ENCODE results near the gene HDGF. TPM values are rescaled to one million over a fixed set of nuclear protein-coding genes. Genes with fewer than 3 reads are reported as not detected.

HDGF gene
- total and polyA plus RNA-seq, 12 donors, result 69.8 to 202 (median 144) TPM

DNA sequence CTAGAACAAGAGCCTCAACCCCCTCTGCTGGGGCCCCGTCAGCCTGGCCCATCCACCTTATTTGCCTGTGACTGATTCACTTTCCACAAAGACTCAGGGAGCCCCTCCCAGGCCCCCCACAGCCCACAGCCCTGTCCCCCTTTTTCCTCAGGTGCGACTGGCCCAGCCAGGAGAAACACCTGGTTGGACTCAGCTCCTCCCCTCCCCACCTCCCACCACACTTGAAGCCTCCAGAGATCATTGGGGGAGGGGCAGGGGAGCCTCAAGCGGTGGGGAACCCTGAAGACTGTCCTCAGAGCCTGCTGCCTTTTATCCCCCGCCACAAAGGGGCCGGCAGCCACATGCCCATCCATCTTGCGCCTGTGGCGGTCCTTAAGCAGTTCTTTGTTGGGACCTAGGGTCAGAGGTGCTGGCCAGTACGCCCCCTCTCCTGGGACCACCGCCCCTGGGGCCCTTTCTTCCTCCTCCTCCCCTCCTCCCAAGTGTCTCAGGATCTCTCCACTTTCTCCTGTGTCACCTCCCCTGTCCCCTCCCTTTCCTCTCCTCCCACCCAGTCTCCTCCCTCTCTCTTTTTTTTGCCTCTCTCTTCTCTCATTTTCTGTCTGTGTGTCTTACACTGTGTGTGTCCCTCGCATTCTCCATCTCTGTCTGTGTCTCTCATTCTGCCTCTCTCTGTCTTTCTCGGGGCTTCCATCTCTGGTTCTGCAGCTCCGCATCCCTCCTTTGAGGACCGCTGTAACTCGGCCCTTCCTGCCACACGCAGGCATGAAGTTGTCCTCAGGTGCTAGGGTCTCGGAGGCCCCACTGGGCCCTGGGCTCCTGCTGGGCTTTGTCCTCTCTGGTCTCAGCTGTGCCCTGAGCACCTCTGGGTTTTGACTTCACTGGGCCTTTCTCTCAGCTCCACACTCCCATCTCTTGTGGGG, 58.3 kb downstream of the HDGF start:
- no peak overlapping the region for H3K4me3 ChIP-seq
- no peak overlapping the region for H3K27ac ChIP-seq
- 56 to 57% methylated on average over 16 of the region's 16 CpGs for WGBS, 2 donors
- ATAC-seq (peak in 1 of 8 donors; percentile 11), DNase-seq (no peak)
- intact Hi-C loops (cut with DNase I), result loop anchor here in 8 of 10 donors (10.0 kb wide), 5 partner anchors 58 to 232 kb away; partner anchors contain the start of genes NTRK1 (in 3 of the 8), INSRR (in 1 of the 8) and LRRC71 (in 1 of the 8)
- TF ChIP-seq, protein P1, sequence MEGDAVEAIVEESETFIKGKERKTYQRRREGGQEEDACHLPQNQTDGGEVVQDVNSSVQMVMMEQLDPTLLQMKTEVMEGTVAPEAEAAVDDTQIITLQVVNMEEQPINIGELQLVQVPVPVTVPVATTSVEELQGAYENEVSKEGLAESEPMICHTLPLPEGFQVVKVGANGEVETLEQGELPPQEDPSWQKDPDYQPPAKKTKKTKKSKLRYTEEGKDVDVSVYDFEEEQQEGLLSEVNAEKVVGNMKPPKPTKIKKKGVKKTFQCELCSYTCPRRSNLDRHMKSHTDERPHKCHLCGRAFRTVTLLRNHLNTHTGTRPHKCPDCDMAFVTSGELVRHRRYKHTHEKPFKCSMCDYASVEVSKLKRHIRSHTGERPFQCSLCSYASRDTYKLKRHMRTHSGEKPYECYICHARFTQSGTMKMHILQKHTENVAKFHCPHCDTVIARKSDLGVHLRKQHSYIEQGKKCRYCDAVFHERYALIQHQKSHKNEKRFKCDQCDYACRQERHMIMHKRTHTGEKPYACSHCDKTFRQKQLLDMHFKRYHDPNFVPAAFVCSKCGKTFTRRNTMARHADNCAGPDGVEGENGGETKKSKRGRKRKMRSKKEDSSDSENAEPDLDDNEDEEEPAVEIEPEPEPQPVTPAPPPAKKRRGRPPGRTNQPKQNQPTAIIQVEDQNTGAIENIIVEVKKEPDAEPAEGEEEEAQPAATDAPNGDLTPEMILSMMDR (IDR thresholded peaks at IDR 0.05), result no peak
- no peaks in the 10 kb centered on the region for H3K36me3 ChIP-seq
- peaks cover 0 to 26% (median 17%) of the 10 kb centered on the region in 9 donors for H3K4me1 ChIP-seq
- no peaks in the 10 kb centered on the region for H3K9me3 ChIP-seq
- H3K27me3 ChIP-seq, result peaks cover 0 to 62% (median 40%) of the 10 kb centered on the region in 7 donors

- Histone ChIP-seq H3K4me1 (peaks cover 0 to 26% (median 17%) of the 10 kb centered on the region in 9 donors), H3K4me3 (no peak overlapping the region), H3K36me3 (no peaks in the 10 kb centered on the region), H3K27ac (no peak overlapping the region), H3K27me3 (peaks cover 0 to 68% (median 46%) of the 10 kb centered on the region in 7 donors), H3K9me3 (no peaks in the 10 kb centered on the region)
- ATAC-seq, result no peak
- intact Hi-C loops (cut with DNase I), result loop anchor here in 8 of 10 donors (10.0 kb wide), 5 partner anchors 58 to 232 kb away; partner anchors contain the start of genes NTRK1 (in 3 of the 8), INSRR (in 1 of the 8) and LRRC71 (in 1 of the 8)
- WGBS, 2 donors, result 22 to 33% methylated on average over 13 of the region's 13 CpGs
- TF ChIP-seq, protein P1 (IDR thresholded peaks at IDR 0.05), result no peak
- DNase-seq, result no peak
Measured at GRCh38 chr1:156692441-156692924, 59.0 kb downstream of the HDGF start.

Other genes with a start within 250 kb of the HDGF start
- gene IQGAP3, start 179.1 kb downstream of the HDGF start, total RNA-seq, result 1 to 10 TPM in 3 of 10 donors, under 1 TPM in 7; 0.07 to 3.8 (median 0.39) TPM
- under 1 TPM; 0.09 to 0.22 TPM for gene IQGAP3, start 179.1 kb downstream of the HDGF start, polyA plus RNA-seq
- under 1 TPM in 1 of 10 donors, not detected in 9; 0.21 TPM for gene TTC24, start 172.0 kb downstream of the HDGF start, total RNA-seq
- under 1 TPM in 1 of 2 donors, not detected in 1; 0.03 TPM for gene TTC24, start 172.0 kb downstream of the HDGF start, polyA plus RNA-seq
- 100 to 1,000 TPM in 9 of 10 donors, 10 to 100 TPM in 1; 93.1 to 134 (median 112) TPM for gene NAXE, start 159.9 kb downstream of the HDGF start, total RNA-seq
- gene NAXE, start 159.9 kb downstream of the HDGF start, polyA plus RNA-seq, result 100 to 1,000 TPM in 1 of 2 donors, 10 to 100 TPM in 1; 59.8 to 103 TPM
- 10 to 100 TPM in 9 of 10 donors, 1 to 10 TPM in 1; 9.3 to 25.4 (median 13.3) TPM for gene GPATCH4, start 150.2 kb downstream of the HDGF start, total RNA-seq
- gene GPATCH4, start 150.2 kb downstream of the HDGF start, polyA plus RNA-seq, result 10 to 100 TPM; 24.1 to 34.5 TPM
- gene HAPLN2, start 132.3 kb downstream of the HDGF start, total RNA-seq, result 1 to 10 TPM in 3 of 10 donors, under 1 TPM in 6, not detected in 1; 0.24 to 1.7 (median 0.77) TPM
- gene HAPLN2, start 132.3 kb downstream of the HDGF start, polyA plus RNA-seq, result 1 to 10 TPM; 3.0 to 6.3 TPM
- under 1 TPM in 6 of 10 donors, not detected in 4; 0.14 to 0.52 (median 0.24) TPM for gene BCAN, start 109.6 kb downstream of the HDGF start, total RNA-seq
- under 1 TPM; 0.20 to 0.29 TPM for gene BCAN, start 109.6 kb downstream of the HDGF start, polyA plus RNA-seq
- 100 to 1,000 TPM in 9 of 10 donors, 10 to 100 TPM in 1; 84.6 to 389 (median 196) TPM for gene NES, start 74.3 kb downstream of the HDGF start, total RNA-seq
- gene NES, start 74.3 kb downstream of the HDGF start, polyA plus RNA-seq, result 100 to 1,000 TPM in 1 of 2 donors, 10 to 100 TPM in 1; 46.8 to 116 TPM
- gene CRABP2, start 46.1 kb downstream of the HDGF start, total RNA-seq, result 1 to 10 TPM in 4 of 10 donors, under 1 TPM in 5, not detected in 1; 0.25 to 2.7 (median 0.64) TPM
- 1 to 10 TPM; 1.5 to 1.8 TPM for gene CRABP2, start 46.1 kb downstream of the HDGF start, polyA plus RNA-seq
- gene METTL25B, start 23.2 kb downstream of the HDGF start, total RNA-seq, result 10 to 100 TPM; 12.8 to 18.8 (median 15.2) TPM
- gene METTL25B, start 23.2 kb downstream of the HDGF start, polyA plus RNA-seq, result 10 to 100 TPM; 17.0 to 45.2 TPM
- gene ISG20L2, start 22.9 kb downstream of the HDGF start, total RNA-seq, result 10 to 100 TPM; 10.5 to 17.5 (median 15.2) TPM
- 10 to 100 TPM in 1 of 2 donors, 1 to 10 TPM in 1; 5.7 to 11.3 TPM for gene ISG20L2, start 22.9 kb downstream of the HDGF start, polyA plus RNA-seq
- gene MRPL24, start 10.6 kb downstream of the HDGF start, total RNA-seq, result 100 to 1,000 TPM in 2 of 10 donors, 10 to 100 TPM in 8; 70.3 to 105 (median 86.7) TPM
- gene MRPL24, start 10.6 kb downstream of the HDGF start, polyA plus RNA-seq, result 100 to 1,000 TPM; 157 to 250 TPM
- 10 to 100 TPM; 32.1 to 56.9 (median 44.2) TPM for gene PRCC, start 15.9 kb upstream of the HDGF start, total RNA-seq
- 10 to 100 TPM; 40.6 to 53.4 TPM for gene PRCC, start 15.9 kb upstream of the HDGF start, polyA plus RNA-seq
- 1 to 10 TPM in 3 of 10 donors, under 1 TPM in 6, not detected in 1; 0.50 to 4.4 (median 0.80) TPM for gene SH2D2A, start 65.2 kb upstream of the HDGF start, total RNA-seq
- gene SH2D2A, start 65.2 kb upstream of the HDGF start, polyA plus RNA-seq, result 1 to 10 TPM in 1 of 2 donors, under 1 TPM in 1; 0.96 to 1.0 TPM
- under 1 TPM; 0.04 to 0.20 (median 0.07) TPM for gene INSRR, start 107.4 kb upstream of the HDGF start, total RNA-seq
- gene INSRR, start 107.4 kb upstream of the HDGF start, polyA plus RNA-seq, result under 1 TPM; 0.01 to 0.80 TPM
- 1 to 10 TPM in 4 of 10 donors, under 1 TPM in 6; 0.15 to 3.7 (median 0.69) TPM for gene NTRK1, start 109.2 kb upstream of the HDGF start, total RNA-seq
- 1 to 10 TPM in 1 of 2 donors, under 1 TPM in 1; 0.28 to 1.5 TPM for gene NTRK1, start 109.2 kb upstream of the HDGF start, polyA plus RNA-seq
- 10 to 100 TPM in 2 of 10 donors, 1 to 10 TPM in 8; 3.8 to 12.4 (median 7.1) TPM for gene PEAR1, start 142.0 kb upstream of the HDGF start, total RNA-seq
- gene PEAR1, start 142.0 kb upstream of the HDGF start, polyA plus RNA-seq, result 10 to 100 TPM in 1 of 2 donors, 1 to 10 TPM in 1; 6.2 to 13.7 TPM
- gene LRRC71, start 169.0 kb upstream of the HDGF start, total RNA-seq, result under 1 TPM in 3 of 10 donors, not detected in 7; 0.15 to 0.38 (median 0.35) TPM
- under 1 TPM; 0.06 to 0.51 TPM for gene LRRC71, start 169.0 kb upstream of the HDGF start, polyA plus RNA-seq